H1 (cell line): ENCODE results near the gene EVI5. TPM values are rescaled to one million over a fixed set of nuclear protein-coding genes. Genes with fewer than 3 reads are reported as not detected.

ENCODE experiments used
- CTCF ChIA-PET: fragments of 300-600 bp; sonication (Branson Sonifier 250); formaldehyde crosslinking; loops from one replicate; lab custom pipeline; 2021; ENCODE audit not compliant: partially characterized antibody; lab: Charles Lee
- POLR2A ChIA-PET: fragments of 300-600 bp; sonication (Branson Sonifier 250); formaldehyde crosslinking; loops from one replicate; lab custom pipeline; 2021; ENCODE audit warnings: inconsistent platforms; ENCODE audit not compliant: partially characterized antibody; lab: Charles Lee
- DNase-seq, 2 experiments: peaks; one replicate each; pipeline versions ENCODE4 v3.0.0 to v3.0.0-alpha.2; 2010 to 2022; ENCODE audit warnings: low spot score in 2 of 2, low read depth in 1 of 2, mixed read lengths in 1 of 2
- FAIRE-seq: peaks from 2 replicates; lab custom pipeline; 2011; peaks lifted over from hg19 to GRCh38; lab: Jason Lieb, UNC
- H2AFZ ChIP-seq: 2 replicates; pipeline ENCODE4 v1.8.1; 2012; ENCODE audit warnings: low read length, inconsistent platforms
- H2AK5ac ChIP-seq: 2 replicates; pipeline ENCODE4 v1.6.1; 2013; ENCODE audit warnings: low read depth, low read length
- H2BK120ac ChIP-seq: replicated peaks from 2 replicates; pipeline ENCODE3; 2013; ENCODE audit warnings: low read depth, low read length, inconsistent platforms
- H2BK12ac ChIP-seq: 2 replicates; pipeline ENCODE4 v1.6.1; 2013; ENCODE audit warnings: low read depth, low read length
- H2BK15ac ChIP-seq: 2 replicates; pipeline ENCODE4 v1.6.1; 2013; ENCODE audit warnings: low read length
- H2BK20ac ChIP-seq: 2 replicates; pipeline ENCODE4 v1.6.1; 2013; ENCODE audit warnings: low read length
- H2BK5ac ChIP-seq: 2 replicates; pipeline ENCODE4 v1.6.1; 2013; ENCODE audit warnings: low read depth, low read length
- H3K14ac ChIP-seq: 2 replicates; pipeline ENCODE4 v1.6.1; 2013; ENCODE audit warnings: inconsistent platforms; ENCODE audit not compliant: insufficient read length
- H3K18ac ChIP-seq: 2 replicates; pipeline ENCODE4 v1.6.1; 2013; ENCODE audit warnings: low read length; ENCODE audit errors: extremely low read depth
- H3K23ac ChIP-seq: 2 replicates; pipeline ENCODE4 v1.6.1; 2013; ENCODE audit warnings: inconsistent platforms; ENCODE audit not compliant: insufficient read length
- H3K23me2 ChIP-seq: 2 replicates; pipeline ENCODE4 v1.6.1; 2013; ENCODE audit warnings: low read depth, low read length
- H3K27ac ChIP-seq: 2 replicates; pipeline ENCODE4 v1.6.1; 2011; ENCODE audit warnings: low read depth, low read length, inconsistent platforms
- H3K27me3 ChIP-seq, 4 experiments: replicated peaks in 1 of 4; 1 replicate in 1 of 4; 2 replicates in 3 of 4; pipeline versions ENCODE4 v1.6.1 to v1.8.1; 2011 to 2013; ENCODE audit warnings: low read length in 3 of 4, mild to moderate bottlenecking in 3 of 4, inconsistent platforms in 2 of 4, mixed read lengths in 2 of 4, moderate library complexity in 1 of 4; ENCODE audit not compliant: control insufficient read depth in 3 of 4, insufficient read depth in 3 of 4; ENCODE audit errors: extremely low read depth in 1 of 4
- H3K36me3 ChIP-seq, 4 experiments: 2 replicates each; pipeline versions ENCODE4 v1.6.1 to v1.8.1; 2011 to 2013; ENCODE audit warnings: mild to moderate bottlenecking in 4 of 4, low read length in 3 of 4, moderate library complexity in 2 of 4, control low read depth in 1 of 4, inconsistent platforms in 1 of 4; ENCODE audit not compliant: insufficient read depth in 4 of 4, control insufficient read depth in 2 of 4
- H3K4ac ChIP-seq: replicated peaks from 2 replicates; pipeline ENCODE3; 2013; ENCODE audit warnings: low read length, low read depth, mixed read lengths, inconsistent platforms; ENCODE audit not compliant: insufficient read length
- H3K4me1 ChIP-seq, 4 experiments: replicated peaks in 1 of 4; 1 replicate in 1 of 4; 2 replicates in 3 of 4; pipeline versions ENCODE4 v1.6.1 to v1.8.1; 2011 to 2013; ENCODE audit warnings: low read length in 3 of 4, inconsistent platforms in 2 of 4, mixed read lengths in 1 of 4; ENCODE audit not compliant: insufficient read depth in 4 of 4, control insufficient read depth in 3 of 4
- H3K4me2 ChIP-seq, 2 experiments: 2 replicates each; pipeline versions ENCODE4 v1.6.1 to v1.8.1; 2011 to 2013; ENCODE audit warnings: low read depth in 2 of 2, low read length in 2 of 2, control low read depth in 1 of 2, inconsistent platforms in 1 of 2, mild to moderate bottlenecking in 1 of 2; ENCODE audit not compliant: insufficient read depth in 1 of 2
- H3K4me3 ChIP-seq, 4 experiments: fragments of 200-600, 300-600 bp in 1 of 4; sonication (generic), shearing (Covaris generic), sonication (Bioruptor Twin) in 1 of 4; 2 replicates each; pipeline versions ENCODE4 v1.5.1 to v1.8.1; 2011 to 2016; ENCODE audit warnings: low read length in 4 of 4, low read depth in 3 of 4, control low read depth in 2 of 4, inconsistent platforms in 2 of 4, mild to moderate bottlenecking in 2 of 4, mixed read lengths in 1 of 4, moderate library complexity in 1 of 4; ENCODE audit not compliant: insufficient read depth in 2 of 4; ENCODE audit errors: extremely low read depth in 1 of 4
- H3K56ac ChIP-seq: replicated peaks from 2 replicates; pipeline ENCODE3; 2013; ENCODE audit warnings: low read depth, mild to moderate bottlenecking, mixed read lengths, low read length, inconsistent platforms; ENCODE audit not compliant: insufficient read length
- H3K79me1 ChIP-seq: 2 replicates; pipeline ENCODE4 v1.6.1; 2013; ENCODE audit warnings: low read depth, low read length, control low read depth
- H3K79me2 ChIP-seq, 2 experiments: 2 replicates each; pipeline versions ENCODE4 v1.6.1 to v1.8.1; 2012 to 2013; ENCODE audit warnings: low read length in 2 of 2, mild to moderate bottlenecking in 2 of 2, inconsistent platforms in 1 of 2; ENCODE audit not compliant: insufficient read depth in 2 of 2, control insufficient read depth in 1 of 2
- H3K9ac ChIP-seq, 4 experiments: replicated peaks in 1 of 4; 1 replicate in 1 of 4; 2 replicates in 3 of 4; pipeline versions ENCODE4 v1.6.1 to v1.8.1; 2011 to 2013; ENCODE audit warnings: low read depth in 3 of 4, low read length in 3 of 4, control low read depth in 2 of 4, mild to moderate bottlenecking in 2 of 4, moderate library complexity in 2 of 4, inconsistent platforms in 1 of 4; ENCODE audit errors: extremely low read depth in 1 of 4
- H3K9me3 ChIP-seq, 2 experiments: 2 replicates each; pipeline versions ENCODE4 v1.6.1 to v1.8.1; 2012 to 2013; ENCODE audit warnings: mild to moderate bottlenecking in 2 of 2, moderate library complexity in 2 of 2, control low read depth in 1 of 2, inconsistent platforms in 1 of 2, low read depth in 1 of 2, low read length in 1 of 2, mixed read lengths in 1 of 2; ENCODE audit not compliant: insufficient read depth in 2 of 2
- H4K20me1 ChIP-seq, 2 experiments: replicated peaks in 1 of 2; 2 replicates each; pipeline versions ENCODE3 to v1.8.1; 2011 to 2013; ENCODE audit warnings: inconsistent platforms in 2 of 2, low read length in 2 of 2, mild to moderate bottlenecking in 1 of 2; ENCODE audit not compliant: insufficient read depth in 2 of 2, control insufficient read depth in 1 of 2
- H4K5ac ChIP-seq: 2 replicates; pipeline ENCODE4 v1.6.1; 2013; ENCODE audit warnings: low read length, low read depth, mixed read lengths, inconsistent platforms; ENCODE audit not compliant: insufficient read length
- H4K8ac ChIP-seq: 2 replicates; pipeline ENCODE4 v1.8.0; 2013; ENCODE audit warnings: mild to moderate bottlenecking, moderate library complexity, low read length, inconsistent platforms; ENCODE audit not compliant: insufficient read depth; ENCODE audit errors: extremely low read depth
- H4K91ac ChIP-seq: replicated peaks from 2 replicates; pipeline ENCODE3; 2013; ENCODE audit warnings: low read length, mixed read lengths, inconsistent platforms; ENCODE audit not compliant: insufficient read length
- CBX8 ChIP-seq: fragments of 300-800, 300-1000 bp; sonication (generic); IDR thresholded peaks from 2 replicates; pipeline ENCODE4 v1.7.1; 2016; ENCODE audit warnings: low read depth, low read length, borderline replicate concordance
- CREB1 ChIP-seq: IDR thresholded peaks from 2 replicates; pipeline ENCODE4 v1.6.1; 2012; ENCODE audit warnings: inconsistent platforms
- E2F6 ChIP-seq: IDR thresholded peaks from 2 replicates; pipeline ENCODE4 v1.6.1; 2012; ENCODE audit warnings: inconsistent platforms
- EGR1 ChIP-seq: IDR thresholded peaks from 2 replicates; pipeline ENCODE4 v1.6.1; 2011; ENCODE audit warnings: low read depth, low read length, borderline replicate concordance
- POLR2A ChIP-seq, 2 experiments: IDR thresholded peaks; 1 replicate in 1 of 2; 2 replicates in 1 of 2; pipeline ENCODE4 v1.6.1; 2011; ENCODE audit warnings: low read depth in 2 of 2, low read length in 2 of 2, mild to moderate bottlenecking in 2 of 2; ENCODE audit errors: control extremely low read depth in 1 of 2
- RBBP5 ChIP-seq: IDR thresholded peaks from 2 replicates; pipeline ENCODE4 v1.7.1; 2012; ENCODE audit warnings: low read depth, mild to moderate bottlenecking, inconsistent platforms, low read length, moderate library complexity, borderline replicate concordance
- SIN3A ChIP-seq, 2 experiments: IDR thresholded peaks in 1 of 2; conservative IDR thresholded peaks in 1 of 2; 2 replicates each; pipeline ENCODE4 v1.6.1; 2011 to 2012; ENCODE audit warnings: low read length in 2 of 2, improper control_type of control experiment in 1 of 2, low read depth in 1 of 2, mild to moderate bottlenecking in 1 of 2
- SP1 ChIP-seq: IDR thresholded peaks from 2 replicates; pipeline ENCODE4 v1.6.1; 2011; ENCODE audit warnings: low read depth, low read length
- SP4 ChIP-seq: IDR thresholded peaks from 2 replicates; pipeline ENCODE4 v1.6.1; 2012; ENCODE audit warnings: low read length, inconsistent platforms
- TAF7 ChIP-seq: optimal IDR thresholded peaks from 2 replicates; pipeline ENCODE3; 2011; ENCODE audit warnings: low read depth, mild to moderate bottlenecking, inconsistent platforms, low read length, moderate library complexity, borderline replicate concordance
- TBP ChIP-seq: IDR thresholded peaks from 2 replicates; pipeline ENCODE4 v1.6.1; 2011; ENCODE audit warnings: low read depth, low read length, improper control_type of control experiment
- WGBS, 2 experiments: shearing (Covaris generic) in 1 of 2; methylation state at CpG; one replicate each; pipeline versions ENCODE4 v1.1.6 to v1.1.7; 2013 to 2015; ENCODE audit warnings: low lambda C conversion rate in 2 of 2, mixed read lengths in 2 of 2, inconsistent platforms in 1 of 2, low coverage in 1 of 2, missing lambda C conversion rate in 1 of 2; ENCODE audit not compliant: insufficient replicate concordance in 2 of 2, insufficient coverage in 1 of 2, insufficient read length in 1 of 2; ENCODE audit errors: extremely low coverage in 1 of 2, missing lambda C conversion rate in 1 of 2; 5-methylcytosine and 5-hydroxymethylcytosine counted together
- polyA plus RNA-seq, 7 experiments: library from polyadenylated mRNA; depleted of rRNA in 3 of 7; stranded (reverse) in 5 of 7; unstranded in 2 of 7; fragments of >200 nt in 5 of 7; fragments of 200-250 nt in 2 of 7; gene quantifications; 1 replicate in 5 of 7; 2 replicates in 1 of 7; 4 replicates in 1 of 7; pipeline versions ENCODE4 v1.2.1 to v1.2.3, GENCODE V29; 2011 to 2013; ENCODE audit warnings: missing spikeins in 2 of 7, mixed read lengths in 2 of 7
- total RNA-seq: library from RNA; stranded (reverse); fragmentation: NEBNext Ultra II Directional; extraction: Animal tissue kit (Norgen Biotek cat#: 25700); gene quantifications from 2 replicates; pipeline ENCODE4 v1.2.1, GENCODE V29; 2021
- TF ChIP-seq, protein P1 (sequence below): IDR thresholded peaks from 2 replicates; pipeline ENCODE4 v1.6.1; 2012; ENCODE audit warnings: low read length, inconsistent platforms

EVI5 gene
- total and polyA plus RNA-seq, 2 of the 8 experiments (the other 6 are each of a cell fraction or from before 2014, with no cell fraction given), result 1.7 to 13.7 TPM

GRCh38 chr1:92655197-92655801 lies 129.6 kb downstream of the EVI5 start:
- Histone ChIP-seq H3K27me3 (no peaks in the 10 kb centered on the region), H3K14ac (no peak overlapping the region), H4K8ac (no peak overlapping the region), H3K9ac (no peak overlapping the region), H3K56ac (no peak overlapping the region), H3K4me1 (no peaks in the 10 kb centered on the region), H2BK120ac (no peak overlapping the region), H3K23ac (no peak overlapping the region), H3K4ac (no peak overlapping the region), H3K4me3 (no peak overlapping the region), H2BK5ac (no peak overlapping the region), H4K91ac (no peak overlapping the region), H3K9me3 (no peaks in the 10 kb centered on the region), H3K27ac (no peak overlapping the region), H2BK12ac (no peak overlapping the region), H2BK15ac (no peak overlapping the region), H4K20me1 (no peaks in the 10 kb centered on the region), H3K79me2 (no peaks in the 10 kb centered on the region), H3K18ac (no peak overlapping the region), H2AFZ (no peak overlapping the region), H2AK5ac (no peak overlapping the region), H3K36me3 (no peaks in the 10 kb centered on the region; a peak in 2 of 8 replicates), H3K79me1 (no peaks in the 10 kb centered on the region), H4K5ac (no peak overlapping the region), H3K4me2 (no peak overlapping the region), H2BK20ac (no peak overlapping the region), H3K23me2 (no peaks in the 10 kb centered on the region)
- CTCF ChIA-PET, result interaction anchor here (1.0 kb wide), 1 partner anchor 21 kb away, joined by 3 read pairs; no protein-coding TSS in a partner anchor
- WGBS, 2 experiments, result 93% methylated on average over 3 of the region's 3 CpGs; no CpG with 5 or more reads in 1 of the 2 experiments
- no peak for FAIRE-seq
- no peak for TF ChIP-seq EGR1
- TF ChIP-seq CBX8, result no peak
- no peak for TF ChIP-seq RBBP5
- TF ChIP-seq SP1, result no peak
- TF ChIP-seq, protein P1, sequence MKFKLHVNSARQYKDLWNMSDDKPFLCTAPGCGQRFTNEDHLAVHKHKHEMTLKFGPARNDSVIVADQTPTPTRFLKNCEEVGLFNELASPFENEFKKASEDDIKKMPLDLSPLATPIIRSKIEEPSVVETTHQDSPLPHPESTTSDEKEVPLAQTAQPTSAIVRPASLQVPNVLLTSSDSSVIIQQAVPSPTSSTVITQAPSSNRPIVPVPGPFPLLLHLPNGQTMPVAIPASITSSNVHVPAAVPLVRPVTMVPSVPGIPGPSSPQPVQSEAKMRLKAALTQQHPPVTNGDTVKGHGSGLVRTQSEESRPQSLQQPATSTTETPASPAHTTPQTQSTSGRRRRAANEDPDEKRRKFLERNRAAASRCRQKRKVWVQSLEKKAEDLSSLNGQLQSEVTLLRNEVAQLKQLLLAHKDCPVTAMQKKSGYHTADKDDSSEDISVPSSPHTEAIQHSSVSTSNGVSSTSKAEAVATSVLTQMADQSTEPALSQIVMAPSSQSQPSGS, result no peak
- no peak for TF ChIP-seq TBP
- no peak for TF ChIP-seq E2F6
- no peak for TF ChIP-seq CREB1
- no peak for TF ChIP-seq TAF7
- TF ChIP-seq POLR2A (IDR thresholded peaks at IDR 0.05; ENCODE audit: control extremely low read depth in 1 of 2, low read depth in 2 of 2, low read length in 2 of 2), result no peak
- no peak for TF ChIP-seq SIN3A (conservative IDR thresholded peaks at IDR 0.05 in 1 of 2, IDR thresholded peaks at IDR 0.05 in 1 of 2; ENCODE audit: low read depth in 1 of 2, low read length in 2 of 2)
- no peak for TF ChIP-seq SP4
- DNase-seq, result no peak
- POLR2A ChIA-PET, result no interaction called here
